ENCODE measurements around the gene ARHGEF37. TPM values are rescaled to one million over a fixed set of nuclear protein-coding genes. Genes with fewer than 3 reads are reported as not detected.

The ARHGEF37 gene
- total and polyA plus RNA-seq, 2 of the 8 experiments (the other 6 are each of a cell fraction or from before 2014, with no cell fraction given): 0.21 to 0.48 TPM

DNA sequence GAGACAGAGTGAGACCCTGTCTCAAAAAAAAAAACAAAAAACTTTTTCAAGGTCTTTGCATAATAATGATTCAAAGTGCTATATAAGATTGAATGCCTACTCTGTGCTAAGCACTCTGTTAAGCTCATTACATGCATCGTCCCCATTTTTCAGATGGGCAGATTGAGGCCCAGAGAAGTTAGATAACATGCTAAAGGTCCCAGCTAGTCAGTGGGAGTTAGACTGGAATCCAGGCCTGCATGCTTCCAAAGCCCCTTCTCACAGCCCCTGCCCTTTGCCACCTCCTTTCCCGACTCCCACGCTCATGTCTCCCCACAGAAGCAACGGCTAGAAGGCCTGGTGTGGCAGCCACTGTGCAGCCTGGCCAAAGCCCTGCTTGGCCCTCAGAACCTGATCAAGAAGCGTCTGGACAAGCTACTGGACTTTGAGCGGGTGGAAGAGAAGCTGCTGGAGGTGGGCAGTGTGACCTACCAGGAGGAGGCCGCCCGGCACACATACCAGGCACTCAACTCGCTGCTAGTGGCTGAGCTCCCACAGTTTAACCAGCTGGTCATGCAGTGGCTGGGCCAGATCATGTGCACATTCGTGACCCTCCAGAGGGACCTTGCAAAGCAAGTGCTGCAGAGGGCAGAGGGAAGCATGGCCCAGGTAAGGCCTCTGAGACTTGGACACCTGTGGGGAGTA is 40.3 kb downstream of the ARHGEF37 start (continued):
- TF ChIP-seq, protein P1, sequence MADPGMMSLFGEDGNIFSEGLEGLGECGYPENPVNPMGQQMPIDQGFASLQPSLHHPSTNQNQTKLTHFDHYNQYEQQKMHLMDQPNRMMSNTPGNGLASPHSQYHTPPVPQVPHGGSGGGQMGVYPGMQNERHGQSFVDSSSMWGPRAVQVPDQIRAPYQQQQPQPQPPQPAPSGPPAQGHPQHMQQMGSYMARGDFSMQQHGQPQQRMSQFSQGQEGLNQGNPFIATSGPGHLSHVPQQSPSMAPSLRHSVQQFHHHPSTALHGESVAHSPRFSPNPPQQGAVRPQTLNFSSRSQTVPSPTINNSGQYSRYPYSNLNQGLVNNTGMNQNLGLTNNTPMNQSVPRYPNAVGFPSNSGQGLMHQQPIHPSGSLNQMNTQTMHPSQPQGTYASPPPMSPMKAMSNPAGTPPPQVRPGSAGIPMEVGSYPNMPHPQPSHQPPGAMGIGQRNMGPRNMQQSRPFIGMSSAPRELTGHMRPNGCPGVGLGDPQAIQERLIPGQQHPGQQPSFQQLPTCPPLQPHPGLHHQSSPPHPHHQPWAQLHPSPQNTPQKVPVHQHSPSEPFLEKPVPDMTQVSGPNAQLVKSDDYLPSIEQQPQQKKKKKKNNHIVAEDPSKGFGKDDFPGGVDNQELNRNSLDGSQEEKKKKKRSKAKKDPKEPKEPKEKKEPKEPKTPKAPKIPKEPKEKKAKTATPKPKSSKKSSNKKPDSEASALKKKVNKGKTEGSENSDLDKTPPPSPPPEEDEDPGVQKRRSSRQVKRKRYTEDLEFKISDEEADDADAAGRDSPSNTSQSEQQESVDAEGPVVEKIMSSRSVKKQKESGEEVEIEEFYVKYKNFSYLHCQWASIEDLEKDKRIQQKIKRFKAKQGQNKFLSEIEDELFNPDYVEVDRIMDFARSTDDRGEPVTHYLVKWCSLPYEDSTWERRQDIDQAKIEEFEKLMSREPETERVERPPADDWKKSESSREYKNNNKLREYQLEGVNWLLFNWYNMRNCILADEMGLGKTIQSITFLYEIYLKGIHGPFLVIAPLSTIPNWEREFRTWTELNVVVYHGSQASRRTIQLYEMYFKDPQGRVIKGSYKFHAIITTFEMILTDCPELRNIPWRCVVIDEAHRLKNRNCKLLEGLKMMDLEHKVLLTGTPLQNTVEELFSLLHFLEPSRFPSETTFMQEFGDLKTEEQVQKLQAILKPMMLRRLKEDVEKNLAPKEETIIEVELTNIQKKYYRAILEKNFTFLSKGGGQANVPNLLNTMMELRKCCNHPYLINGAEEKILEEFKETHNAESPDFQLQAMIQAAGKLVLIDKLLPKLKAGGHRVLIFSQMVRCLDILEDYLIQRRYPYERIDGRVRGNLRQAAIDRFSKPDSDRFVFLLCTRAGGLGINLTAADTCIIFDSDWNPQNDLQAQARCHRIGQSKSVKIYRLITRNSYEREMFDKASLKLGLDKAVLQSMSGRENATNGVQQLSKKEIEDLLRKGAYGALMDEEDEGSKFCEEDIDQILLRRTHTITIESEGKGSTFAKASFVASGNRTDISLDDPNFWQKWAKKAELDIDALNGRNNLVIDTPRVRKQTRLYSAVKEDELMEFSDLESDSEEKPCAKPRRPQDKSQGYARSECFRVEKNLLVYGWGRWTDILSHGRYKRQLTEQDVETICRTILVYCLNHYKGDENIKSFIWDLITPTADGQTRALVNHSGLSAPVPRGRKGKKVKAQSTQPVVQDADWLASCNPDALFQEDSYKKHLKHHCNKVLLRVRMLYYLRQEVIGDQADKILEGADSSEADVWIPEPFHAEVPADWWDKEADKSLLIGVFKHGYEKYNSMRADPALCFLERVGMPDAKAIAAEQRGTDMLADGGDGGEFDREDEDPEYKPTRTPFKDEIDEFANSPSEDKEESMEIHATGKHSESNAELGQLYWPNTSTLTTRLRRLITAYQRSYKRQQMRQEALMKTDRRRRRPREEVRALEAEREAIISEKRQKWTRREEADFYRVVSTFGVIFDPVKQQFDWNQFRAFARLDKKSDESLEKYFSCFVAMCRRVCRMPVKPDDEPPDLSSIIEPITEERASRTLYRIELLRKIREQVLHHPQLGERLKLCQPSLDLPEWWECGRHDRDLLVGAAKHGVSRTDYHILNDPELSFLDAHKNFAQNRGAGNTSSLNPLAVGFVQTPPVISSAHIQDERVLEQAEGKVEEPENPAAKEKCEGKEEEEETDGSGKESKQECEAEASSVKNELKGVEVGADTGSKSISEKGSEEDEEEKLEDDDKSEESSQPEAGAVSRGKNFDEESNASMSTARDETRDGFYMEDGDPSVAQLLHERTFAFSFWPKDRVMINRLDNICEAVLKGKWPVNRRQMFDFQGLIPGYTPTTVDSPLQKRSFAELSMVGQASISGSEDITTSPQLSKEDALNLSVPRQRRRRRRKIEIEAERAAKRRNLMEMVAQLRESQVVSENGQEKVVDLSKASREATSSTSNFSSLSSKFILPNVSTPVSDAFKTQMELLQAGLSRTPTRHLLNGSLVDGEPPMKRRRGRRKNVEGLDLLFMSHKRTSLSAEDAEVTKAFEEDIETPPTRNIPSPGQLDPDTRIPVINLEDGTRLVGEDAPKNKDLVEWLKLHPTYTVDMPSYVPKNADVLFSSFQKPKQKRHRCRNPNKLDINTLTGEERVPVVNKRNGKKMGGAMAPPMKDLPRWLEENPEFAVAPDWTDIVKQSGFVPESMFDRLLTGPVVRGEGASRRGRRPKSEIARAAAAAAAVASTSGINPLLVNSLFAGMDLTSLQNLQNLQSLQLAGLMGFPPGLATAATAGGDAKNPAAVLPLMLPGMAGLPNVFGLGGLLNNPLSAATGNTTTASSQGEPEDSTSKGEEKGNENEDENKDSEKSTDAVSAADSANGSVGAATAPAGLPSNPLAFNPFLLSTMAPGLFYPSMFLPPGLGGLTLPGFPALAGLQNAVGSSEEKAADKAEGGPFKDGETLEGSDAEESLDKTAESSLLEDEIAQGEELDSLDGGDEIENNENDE (IDR thresholded peaks at IDR 0.05; ENCODE audit: insufficient replicate concordance, low read length): no peak
- TF ChIP-seq HDAC6 (IDR thresholded peaks at IDR 0.05; ENCODE audit: low read depth, low read length) (no peak), KDM5A (IDR thresholded peaks at IDR 0.05; ENCODE audit: low read length) (no peak), BRCA1 (IDR thresholded peaks at IDR 0.05; ENCODE audit: low read depth, low read length) (no peak), CEBPB (IDR thresholded peaks at IDR 0.05; ENCODE audit: low read depth, low read length) (no peak), RNF2 (IDR thresholded peaks at IDR 0.05; ENCODE audit: borderline replicate concordance, low read depth, low read length, missing control alignments, poor library complexity, severe bottlenecking) (no peak), CHD1 (IDR thresholded peaks at IDR 0.05; ENCODE audit: low read depth, low read length) (no peak), EP300 (IDR thresholded peaks at IDR 0.05; ENCODE audit: borderline replicate concordance in 1 of 2, low read depth in 2 of 2, low read length in 2 of 2) (no peak), CBX5 (IDR thresholded peaks at IDR 0.05; ENCODE audit: low read depth, low read length) (no peak)
- TF ChIP-seq, protein P2, sequence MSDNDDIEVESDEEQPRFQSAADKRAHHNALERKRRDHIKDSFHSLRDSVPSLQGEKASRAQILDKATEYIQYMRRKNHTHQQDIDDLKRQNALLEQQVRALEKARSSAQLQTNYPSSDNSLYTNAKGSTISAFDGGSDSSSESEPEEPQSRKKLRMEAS (IDR thresholded peaks at IDR 0.05): no peak
